GM19328 (cell line): ENCODE results near the gene ODF2.
"Not testable (repeated sequence)": the region's sequence is repeated elsewhere in the genome, so short reads cannot be mapped to it uniquely, and the experiment has no call there.

Experiments
- ATAC-seq: cut with Tn5 transposase; IDR thresholded peaks from one replicate; pipeline ENCODE4 v1.9.1; 2021; ENCODE audit warnings: mild to moderate bottlenecking, moderate library complexity; ENCODE audit not compliant: unreplicated experiment

ODF2 gene

GRCh38 chr9:128455849-128456612 lies at the start of gene ODF2:
TSS of gene ODF2 (plus strand) at chr9:128456006. CDS start at chr9:128456092, 86 bp downstream.
- ATAC-seq, result peak; percentile 94

GRCh38 chr9:128406848-128407391 lies 48.9 kb upstream of the ODF2 start:
- ATAC-seq, result no peak

- no peak for ATAC-seq
Measured at GRCh38 chr9:128408963-128409431, 46.8 kb upstream of the ODF2 start.

GRCh38 chr9:128409450-128409849 lies 46.4 kb upstream of the ODF2 start:
- ATAC-seq, result no peak

GRCh38 chr9:128409978-128410377 lies 45.8 kb upstream of the ODF2 start:
- ATAC-seq, result no peak

GRCh38 chr9:128411364-128412119 lies 44.3 kb upstream of the ODF2 start:
- ATAC-seq, result no peak

- ATAC-seq, result no peak
Measured at GRCh38 chr9:128412120-128412790, 43.6 kb upstream of the ODF2 start.

GRCh38 chr9:128413728-128414127 lies 42.1 kb upstream of the ODF2 start:
- not testable (repeated sequence) for ATAC-seq

- no peak for ATAC-seq
Measured at GRCh38 chr9:128414461-128414860, 41.3 kb upstream of the ODF2 start.

GRCh38 chr9:128415281-128415680 lies 40.5 kb upstream of the ODF2 start:
- no peak for ATAC-seq

GRCh38 chr9:128416014-128416413 lies 39.8 kb upstream of the ODF2 start:
- no peak for ATAC-seq

- no peak for ATAC-seq
Measured at GRCh38 chr9:128416432-128417019, 39.3 kb upstream of the ODF2 start.

GRCh38 chr9:128419061-128419925 lies 36.5 kb upstream of the ODF2 start:
- ATAC-seq, result no peak

GRCh38 chr9:128420060-128420650 lies 35.7 kb upstream of the ODF2 start:
- ATAC-seq, result peak; percentile 61

GRCh38 chr9:128420651-128421481 lies 34.9 kb upstream of the ODF2 start, which contains the start of gene CERCAM:
TSS of gene CERCAM (plus strand) at chr9:128420857. CDS start at chr9:128420878, 21 bp downstream.
- ATAC-seq, result peak; percentile 65

- ATAC-seq, result no peak
Measured at GRCh38 chr9:128421482-128421996, 34.3 kb upstream of the ODF2 start.

- ATAC-seq, result not testable (repeated sequence)
Measured at GRCh38 chr9:128422022-128422782, 33.6 kb upstream of the ODF2 start.

GRCh38 chr9:128422783-128423150 lies 33.0 kb upstream of the ODF2 start:
- ATAC-seq, result no peak
